Trophoblast cell (in vitro differentiated cells and primary cell): ENCODE measurements around the gene PKP1.

Experiments used
- DNase-seq, 2 donors: peaks; one replicate each; pipeline ENCODE4 v3.0.0-alpha.2; 2016
- H2AFZ ChIP-seq: 2 replicates; pipeline ENCODE4 v1.6.1; 2013; ENCODE audit warnings: low read length, moderate library complexity, mild to moderate bottlenecking; ENCODE audit not compliant: insufficient read depth, poor library complexity
- H2AK5ac ChIP-seq: 2 replicates; pipeline ENCODE4 v1.6.1; 2013; ENCODE audit warnings: mild to moderate bottlenecking, low read length
- H2BK120ac ChIP-seq: 2 replicates; pipeline ENCODE4 v1.6.1; 2013; ENCODE audit warnings: low read length, mild to moderate bottlenecking, moderate library complexity; ENCODE audit not compliant: insufficient read depth, poor library complexity
- H2BK12ac ChIP-seq: 2 replicates; pipeline ENCODE4 v1.6.1; 2013; ENCODE audit warnings: mild to moderate bottlenecking, low read length, moderate library complexity
- H2BK5ac ChIP-seq: 2 replicates; pipeline ENCODE4 v1.6.1; 2013; ENCODE audit warnings: low read length, low read depth, moderate library complexity, mild to moderate bottlenecking; ENCODE audit not compliant: poor library complexity
- H3K14ac ChIP-seq: 2 replicates; pipeline ENCODE4 v1.6.1; 2013; ENCODE audit warnings: mild to moderate bottlenecking, low read length
- H3K18ac ChIP-seq: 2 replicates; pipeline ENCODE4 v1.6.1; 2013; ENCODE audit warnings: mild to moderate bottlenecking, low read length
- H3K23ac ChIP-seq: 2 replicates; pipeline ENCODE4 v1.6.1; 2013; ENCODE audit warnings: low read length
- H3K27ac ChIP-seq: 2 replicates; pipeline ENCODE4 v1.5.1; 2013; ENCODE audit warnings: low read depth, mild to moderate bottlenecking, inconsistent platforms, low read length, moderate library complexity
- H3K27me3 ChIP-seq: 2 replicates; pipeline ENCODE4 v1.6.1; 2013; ENCODE audit warnings: inconsistent platforms, mild to moderate bottlenecking, low read length, moderate library complexity; ENCODE audit not compliant: insufficient read depth
- H3K36me3 ChIP-seq, 2 experiments: 1 replicate in 1 of 2; 2 replicates in 1 of 2; pipeline ENCODE4 v1.6.1; 2013; ENCODE audit warnings: low read length in 2 of 2, mild to moderate bottlenecking in 2 of 2, moderate library complexity in 1 of 2; ENCODE audit not compliant: insufficient read depth in 2 of 2, control insufficient read depth in 1 of 2
- H3K4ac ChIP-seq: 2 replicates; pipeline ENCODE4 v1.6.1; 2013; ENCODE audit warnings: low read depth, mild to moderate bottlenecking, low read length, moderate library complexity
- H3K4me1 ChIP-seq, 2 experiments: 1 replicate in 1 of 2; 2 replicates in 1 of 2; pipeline ENCODE4 v1.6.1; 2013; ENCODE audit warnings: low read length in 2 of 2, mild to moderate bottlenecking in 2 of 2, moderate library complexity in 1 of 2; ENCODE audit not compliant: insufficient read depth in 2 of 2, control insufficient read depth in 1 of 2
- H3K4me2 ChIP-seq: 2 replicates; pipeline ENCODE4 v1.6.1; 2013; ENCODE audit warnings: inconsistent platforms, mild to moderate bottlenecking, low read length, moderate library complexity
- H3K4me3 ChIP-seq: 2 replicates; pipeline ENCODE4 v1.5.1; 2013; ENCODE audit warnings: mild to moderate bottlenecking, low read depth, low read length, inconsistent platforms
- H3K79me1 ChIP-seq: one replicate; pipeline ENCODE4 v1.6.1; 2013; ENCODE audit warnings: low read length
- H3K79me2 ChIP-seq: 2 replicates; pipeline ENCODE4 v1.6.1; 2013; ENCODE audit warnings: low read length, mild to moderate bottlenecking; ENCODE audit not compliant: control insufficient read depth, insufficient read depth, poor library complexity
- H3K9ac ChIP-seq: 2 replicates; pipeline ENCODE4 v1.6.1; 2013; ENCODE audit warnings: mild to moderate bottlenecking, low read length
- H3K9me3 ChIP-seq: 2 replicates; pipeline ENCODE4 v1.6.1; 2013; ENCODE audit warnings: low read depth, mild to moderate bottlenecking, control low read depth, inconsistent platforms, low read length; ENCODE audit not compliant: insufficient read depth
- H4K12ac ChIP-seq: 2 replicates; pipeline ENCODE4 v1.6.1; 2013; ENCODE audit warnings: low read depth, mild to moderate bottlenecking, low read length, moderate library complexity
- H4K8ac ChIP-seq: 2 replicates; pipeline ENCODE4 v1.6.1; 2013; ENCODE audit warnings: low read depth, mild to moderate bottlenecking, low read length, moderate library complexity
- H4K91ac ChIP-seq: one replicate; pipeline ENCODE4 v1.6.1; 2013; ENCODE audit warnings: low read depth, mild to moderate bottlenecking, low read length, moderate library complexity
- WGBS: extraction: QIAGEN DNeasy Blood & Tissue Kit; methylation state at CpG from one replicate; pipeline ENCODE4 v1.1.7; 2013; ENCODE audit warnings: missing lambda C conversion rate; ENCODE audit not compliant: insufficient read length, insufficient coverage; ENCODE audit errors: extremely low coverage; 5-methylcytosine and 5-hydroxymethylcytosine counted together

The PKP1 gene

GRCh38 chr1:201378804-201379203 lies 95.5 kb downstream of the PKP1 start:
- no peak overlapping the region for H2AFZ ChIP-seq
- H2BK12ac ChIP-seq: peak overlapping the region; percentile 10
- H3K4me2 ChIP-seq: no peak overlapping the region
- no peak overlapping the region for H3K18ac ChIP-seq
- no peaks in the 10 kb centered on the region for H3K9me3 ChIP-seq
- peak overlapping the region; percentile 12 for H4K8ac ChIP-seq
- no peak overlapping the region for H2BK5ac ChIP-seq
- no peak overlapping the region for H3K9ac ChIP-seq
- H4K91ac ChIP-seq: peak overlapping the region; percentile 4
- H3K27me3 ChIP-seq: no peaks in the 10 kb centered on the region
- H3K4me3 ChIP-seq: no peak overlapping the region
- DNase-seq: no peak
- H3K4me1 ChIP-seq: peaks cover 23 to 30% of the 10 kb centered on the region in 2 experiments
- no peak overlapping the region for H3K14ac ChIP-seq
- H3K79me2 ChIP-seq: no peaks in the 10 kb centered on the region
- no peak overlapping the region for H4K12ac ChIP-seq
- peaks cover 19% of the 10 kb centered on the region for H3K79me1 ChIP-seq
- no peak overlapping the region for H3K27ac ChIP-seq
- no CpG with 5 or more reads among the region's 6 CpGs for WGBS
- H2AK5ac ChIP-seq: peak overlapping the region; percentile 36
- H2BK120ac ChIP-seq: no peak overlapping the region
- H3K4ac ChIP-seq: no peak overlapping the region
- H3K36me3 ChIP-seq: peaks cover 0 to 1% of the 10 kb centered on the region in 2 experiments
- no peak overlapping the region for H3K23ac ChIP-seq

- no peak overlapping the region for H2BK12ac ChIP-seq
- no peaks in the 10 kb centered on the region for H3K27me3 ChIP-seq
- H2BK5ac ChIP-seq: no peak overlapping the region
- H3K18ac ChIP-seq: no peak overlapping the region
- H3K9me3 ChIP-seq: no peaks in the 10 kb centered on the region
- H3K79me2 ChIP-seq: no peaks in the 10 kb centered on the region
- H4K8ac ChIP-seq: no peak overlapping the region
- H3K4me3 ChIP-seq: no peak overlapping the region
- H3K23ac ChIP-seq: no peak overlapping the region
- WGBS: no CpG with 5 or more reads among the region's 9 CpGs
- no peak overlapping the region for H3K4ac ChIP-seq
- no peak overlapping the region for H3K9ac ChIP-seq
- no peak for DNase-seq
- peaks cover 19% of the 10 kb centered on the region for H3K79me1 ChIP-seq
- H3K14ac ChIP-seq: no peak overlapping the region
- peaks cover 23 to 34% of the 10 kb centered on the region in 2 experiments for H3K4me1 ChIP-seq
- H3K27ac ChIP-seq: no peak overlapping the region
- no peak overlapping the region for H2AFZ ChIP-seq
- H4K12ac ChIP-seq: no peak overlapping the region
- peaks cover 0 to 1% of the 10 kb centered on the region in 2 experiments for H3K36me3 ChIP-seq
- H3K4me2 ChIP-seq: no peak overlapping the region
- H4K91ac ChIP-seq: no peak overlapping the region
- peak overlapping the region; percentile 15 for H2AK5ac ChIP-seq
- no peak overlapping the region for H2BK120ac ChIP-seq
Observed at GRCh38 chr1:201379733-201380242, 96.5 kb downstream of the PKP1 start.

- Histone ChIP-seq H3K36me3 (peaks cover 0 to 3% of the 10 kb centered on the region in 2 experiments), H3K4ac (no peak overlapping the region), H3K23ac (no peak overlapping the region), H4K12ac (no peak overlapping the region), H2BK5ac (no peak overlapping the region), H3K4me3 (no peak overlapping the region), H2BK12ac (no peak overlapping the region), H2AK5ac (no peak overlapping the region), H3K9ac (no peak overlapping the region), H3K14ac (no peak overlapping the region), H4K8ac (no peak overlapping the region), H3K4me1 (peaks cover 17 to 27% of the 10 kb centered on the region in 2 experiments), H3K79me1 (peaks cover 12% of the 10 kb centered on the region), H3K27me3 (no peaks in the 10 kb centered on the region), H3K79me2 (no peaks in the 10 kb centered on the region), H3K27ac (no peak overlapping the region), H3K18ac (no peak overlapping the region), H3K9me3 (no peaks in the 10 kb centered on the region), H2AFZ (no peak overlapping the region), H3K4me2 (no peak overlapping the region), H4K91ac (no peak overlapping the region), H2BK120ac (no peak overlapping the region)
- no peak for DNase-seq
- no CpG with 5 or more reads among the region's 7 CpGs for WGBS
Observed at GRCh38 chr1:201381130-201381529, 97.8 kb downstream of the PKP1 start.
